ENCODE measurements around the gene MYO5C. TPM values are rescaled to one million over a fixed set of nuclear protein-coding genes. Genes with fewer than 3 reads are reported as not detected.
"Not testable (repeated sequence)": the region's sequence is repeated elsewhere in the genome, so short reads cannot be mapped to it uniquely, and the experiment has no call there.

MYO5C gene
- total RNA-seq, 2 experiments from 2014 or later = 1.6 to 4.1 TPM

DNA sequence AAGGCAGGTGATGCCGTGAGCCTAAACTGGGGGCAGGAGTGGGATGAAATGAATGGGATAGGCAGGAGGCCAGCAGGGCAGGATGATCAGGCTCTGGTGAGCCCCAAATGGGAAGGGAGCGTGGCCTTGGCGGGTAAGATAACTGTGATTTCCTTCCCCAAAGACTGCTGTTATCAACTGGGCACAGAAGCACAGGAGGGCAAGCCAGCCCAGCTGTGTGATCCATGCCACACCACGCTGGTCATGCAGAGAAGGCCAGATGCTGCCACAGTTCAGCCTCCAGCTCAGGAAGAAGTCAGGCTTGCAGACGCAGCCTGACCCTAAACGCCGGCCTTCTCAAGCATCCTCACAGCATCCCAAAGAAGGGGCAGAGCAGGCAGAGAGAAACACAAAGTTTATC is 52.3 kb downstream of the MYO5C start:
- Histone ChIP-seq H3K79me2 (ENCODE audit: insufficient read depth, low read depth, low read length) (no peaks in the 10 kb centered on the region), H3K4me3 (ENCODE audit: low read depth, low read length, poor library complexity, severe bottlenecking) (no peak overlapping the region), H3K36me3 (ENCODE audit: insufficient read depth, low read length) (no peaks in the 10 kb centered on the region), H3K27ac (ENCODE audit: low read depth, low read length, poor library complexity, severe bottlenecking) (no peak overlapping the region), H4K20me1 (ENCODE audit: insufficient read depth, low read length) (no peaks in the 10 kb centered on the region), H3K4me2 (ENCODE audit: low read length) (no peak overlapping the region), H3K4me1 (ENCODE audit: insufficient read depth, low read length, poor library complexity, severe bottlenecking) (peaks cover 6% of the 10 kb centered on the region), H3K9me3 (ENCODE audit: low read length) (no peaks in the 10 kb centered on the region), H3K9me2 (ENCODE audit: insufficient read depth, low read length) (no peaks in the 10 kb centered on the region), H2AFZ (ENCODE audit: low read length) (no peak overlapping the region)
- intact Hi-C loops (cut with micrococcal nuclease; ENCODE audit: unreplicated experiment) = no loop called here
- no TSS peak for BruUV-seq (replicated peaks)
- ChIA-PET CTCF (ENCODE audit: unreplicated experiment) (no interaction called here), POLR2A (no interaction called here)
- DNase-seq (ENCODE audit: low spot score) = no peak
- TF ChIP-seq, protein P1, sequence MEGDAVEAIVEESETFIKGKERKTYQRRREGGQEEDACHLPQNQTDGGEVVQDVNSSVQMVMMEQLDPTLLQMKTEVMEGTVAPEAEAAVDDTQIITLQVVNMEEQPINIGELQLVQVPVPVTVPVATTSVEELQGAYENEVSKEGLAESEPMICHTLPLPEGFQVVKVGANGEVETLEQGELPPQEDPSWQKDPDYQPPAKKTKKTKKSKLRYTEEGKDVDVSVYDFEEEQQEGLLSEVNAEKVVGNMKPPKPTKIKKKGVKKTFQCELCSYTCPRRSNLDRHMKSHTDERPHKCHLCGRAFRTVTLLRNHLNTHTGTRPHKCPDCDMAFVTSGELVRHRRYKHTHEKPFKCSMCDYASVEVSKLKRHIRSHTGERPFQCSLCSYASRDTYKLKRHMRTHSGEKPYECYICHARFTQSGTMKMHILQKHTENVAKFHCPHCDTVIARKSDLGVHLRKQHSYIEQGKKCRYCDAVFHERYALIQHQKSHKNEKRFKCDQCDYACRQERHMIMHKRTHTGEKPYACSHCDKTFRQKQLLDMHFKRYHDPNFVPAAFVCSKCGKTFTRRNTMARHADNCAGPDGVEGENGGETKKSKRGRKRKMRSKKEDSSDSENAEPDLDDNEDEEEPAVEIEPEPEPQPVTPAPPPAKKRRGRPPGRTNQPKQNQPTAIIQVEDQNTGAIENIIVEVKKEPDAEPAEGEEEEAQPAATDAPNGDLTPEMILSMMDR (conservative IDR thresholded peaks at IDR 0.05; ENCODE audit: low read length) = no peak
- TF ChIP-seq EZH2phosphoT487 (IDR thresholded peaks at IDR 0.05; ENCODE audit: borderline replicate concordance, low read depth, low read length) = no peak

DNA sequence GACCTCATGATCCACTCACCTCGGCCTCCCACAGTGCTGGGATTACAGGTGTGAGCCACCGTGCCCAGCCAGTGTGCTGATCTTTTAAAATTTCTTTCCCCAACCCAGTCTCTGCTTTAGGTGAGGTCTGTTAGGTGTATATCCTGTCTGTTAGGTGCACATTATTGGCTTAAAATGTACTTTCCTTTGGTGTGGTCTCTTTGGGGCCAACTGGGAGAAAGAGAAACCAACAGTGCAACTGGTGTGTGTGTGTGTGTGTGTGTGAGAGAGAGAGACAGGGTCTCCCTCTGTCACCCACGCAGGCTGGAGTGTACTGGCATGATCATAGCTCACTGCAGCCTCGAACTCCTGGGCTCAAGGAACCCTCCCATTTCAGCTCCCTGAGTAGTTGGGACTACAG is 54.1 kb downstream of the MYO5C start:
- TF ChIP-seq, protein P1 (conservative IDR thresholded peaks at IDR 0.05; ENCODE audit: low read length) = no peak
- no peak for TF ChIP-seq EZH2phosphoT487 (IDR thresholded peaks at IDR 0.05; ENCODE audit: borderline replicate concordance, low read depth, low read length)
- no TSS peak for BruUV-seq (replicated peaks)
- Histone ChIP-seq H3K36me3 (ENCODE audit: insufficient read depth, low read length) (peaks cover 6% of the 10 kb centered on the region; the same call in 1 of the 2 replicates), H3K79me2 (ENCODE audit: insufficient read depth, low read depth, low read length) (no peaks in the 10 kb centered on the region), H3K4me1 (ENCODE audit: insufficient read depth, low read length, poor library complexity, severe bottlenecking) (peaks cover 12% of the 10 kb centered on the region), H3K9me3 (ENCODE audit: low read length) (no peaks in the 10 kb centered on the region), H4K20me1 (ENCODE audit: insufficient read depth, low read length) (no peaks in the 10 kb centered on the region), H2AFZ (ENCODE audit: low read length) (no peak overlapping the region), H3K27ac (ENCODE audit: low read depth, low read length, poor library complexity, severe bottlenecking) (no peak overlapping the region), H3K9me2 (ENCODE audit: insufficient read depth, low read length) (no peaks in the 10 kb centered on the region), H3K4me3 (ENCODE audit: low read depth, low read length, poor library complexity, severe bottlenecking) (no peak overlapping the region), H3K4me2 (ENCODE audit: low read length) (no peak overlapping the region)
- intact Hi-C loops (cut with micrococcal nuclease; ENCODE audit: unreplicated experiment) = no loop called here
- ChIA-PET POLR2A (interaction anchor here (0.6 to 1.1 kb wide), 6 partner anchors 10 to 510 kb away, joined by 3 to 8 read pairs (median 4); no protein-coding TSS in a partner anchor), CTCF (ENCODE audit: unreplicated experiment) (no interaction called here)
- DNase-seq (ENCODE audit: low spot score) = no peak

DNA sequence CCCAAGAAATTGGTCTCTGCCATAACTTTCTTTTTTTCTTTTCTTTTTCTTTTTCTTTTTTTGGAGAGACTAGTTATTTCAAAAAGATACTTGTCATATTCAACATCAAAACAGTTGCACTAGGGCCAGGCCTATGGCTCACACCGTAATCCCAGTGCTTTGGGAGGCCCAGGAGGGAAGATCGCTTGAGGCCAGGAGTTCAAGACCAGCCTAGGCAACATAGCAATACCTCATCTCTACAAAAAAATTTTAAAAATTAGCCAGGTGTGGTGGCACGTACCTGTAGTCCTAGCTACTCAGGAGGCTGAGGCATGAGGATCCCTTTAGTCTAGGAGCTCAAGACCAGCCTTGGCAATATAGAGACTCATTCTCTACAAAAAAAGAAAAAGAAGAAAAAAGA is 55.4 kb downstream of the MYO5C start:
- CTCF ChIA-PET (ENCODE audit: unreplicated experiment) = no interaction called here
- H3K9me3 ChIP-seq (ENCODE audit: low read length) = no peaks in the 10 kb centered on the region
- no peak overlapping the region for H3K4me2 ChIP-seq (ENCODE audit: low read length)
- no peak for DNase-seq (ENCODE audit: low spot score)
- H3K9me2 ChIP-seq (ENCODE audit: insufficient read depth, low read length) = no peaks in the 10 kb centered on the region
- TF ChIP-seq, protein P1 (conservative IDR thresholded peaks at IDR 0.05; ENCODE audit: low read length) = no peak
- TF ChIP-seq EZH2phosphoT487 (IDR thresholded peaks at IDR 0.05; ENCODE audit: borderline replicate concordance, low read depth, low read length) = no peak
- H3K27ac ChIP-seq (ENCODE audit: low read depth, low read length, poor library complexity, severe bottlenecking) = no peak overlapping the region
- H3K79me2 ChIP-seq (ENCODE audit: insufficient read depth, low read depth, low read length) = no peaks in the 10 kb centered on the region
- no peak overlapping the region for H2AFZ ChIP-seq (ENCODE audit: low read length)
- H4K20me1 ChIP-seq (ENCODE audit: insufficient read depth, low read length) = no peaks in the 10 kb centered on the region
- no peak overlapping the region for H3K4me3 ChIP-seq (ENCODE audit: low read depth, low read length, poor library complexity, severe bottlenecking)
- intact Hi-C loops (cut with micrococcal nuclease; ENCODE audit: unreplicated experiment) = no loop called here
- no TSS peak for BruUV-seq (replicated peaks)
- peaks cover 6% of the 10 kb centered on the region; the same call in 1 of the 2 replicates for H3K36me3 ChIP-seq (ENCODE audit: insufficient read depth, low read length)
- H3K4me1 ChIP-seq (ENCODE audit: insufficient read depth, low read length, poor library complexity, severe bottlenecking) = peaks cover 25% of the 10 kb centered on the region
- POLR2A ChIA-PET = interaction anchor here (0.7 to 1.5 kb wide), 7 partner anchors 8 to 543 kb away, joined by 3 to 5 read pairs (median 4); no protein-coding TSS in a partner anchor

DNA sequence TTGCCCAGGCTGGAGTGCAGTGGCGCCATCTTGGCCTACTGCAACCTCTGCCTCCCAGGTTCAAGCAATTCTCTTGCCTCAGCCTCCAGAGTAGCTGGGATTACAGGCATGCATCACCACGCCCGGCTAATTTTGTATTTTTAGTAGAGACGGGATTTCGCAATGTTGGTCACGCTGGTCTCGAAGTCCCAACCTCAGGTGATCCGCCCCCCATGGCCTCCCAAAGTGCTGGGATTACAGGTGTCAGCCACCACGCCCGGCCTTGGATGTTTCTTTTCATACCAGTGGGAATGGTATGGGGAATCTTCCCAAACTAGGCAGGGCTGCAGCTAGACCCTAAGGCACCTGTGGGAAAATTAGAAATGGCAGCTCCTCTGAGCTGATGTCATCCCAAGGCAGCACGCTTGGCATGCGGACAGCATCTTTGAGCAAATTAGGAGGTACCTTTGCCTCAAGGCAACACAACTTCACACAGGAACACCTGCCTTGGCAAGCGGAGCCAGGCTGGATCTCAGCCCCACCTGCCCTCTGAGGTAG is 56.5 kb downstream of the MYO5C start:
- H4K20me1 ChIP-seq (ENCODE audit: insufficient read depth, low read length); H3K4me2 ChIP-seq (ENCODE audit: low read length); H3K79me2 ChIP-seq (ENCODE audit: insufficient read depth, low read depth, low read length); H3K4me3 ChIP-seq (ENCODE audit: low read depth, low read length, poor library complexity, severe bottlenecking); H3K27ac ChIP-seq (ENCODE audit: low read depth, low read length, poor library complexity, severe bottlenecking); H3K9me3 ChIP-seq (ENCODE audit: low read length); H3K36me3 ChIP-seq (ENCODE audit: insufficient read depth, low read length); BruUV-seq (replicated peaks); intact Hi-C loops (cut with micrococcal nuclease; ENCODE audit: unreplicated experiment); H3K9me2 ChIP-seq (ENCODE audit: insufficient read depth, low read length); DNase-seq (ENCODE audit: low spot score); CTCF ChIA-PET (ENCODE audit: unreplicated experiment); H2AFZ ChIP-seq (ENCODE audit: low read length): not testable (repeated sequence)
- H3K4me1 ChIP-seq (ENCODE audit: insufficient read depth, low read length, poor library complexity, severe bottlenecking) = peaks cover 36% of the 10 kb centered on the region
- POLR2A ChIA-PET = interaction anchor here (0.6 to 1.5 kb wide), 5 partner anchors 9 to 61 kb away, joined by 3 to 4 read pairs (median 4); no protein-coding TSS in a partner anchor

All from OCI-LY7 (cell line).